H1 (cell line): Measurements from ENCODE around the gene HIVEP3. TPM values are rescaled to one million over a fixed set of nuclear protein-coding genes. Genes with fewer than 3 reads are reported as not detected.

Experiments
- CTCF ChIA-PET: fragments of 300-600 bp; sonication (Branson Sonifier 250); formaldehyde crosslinking; loops from one replicate; lab custom pipeline; 2021; ENCODE audit not compliant: partially characterized antibody; lab: Charles Lee
- POLR2A ChIA-PET: fragments of 300-600 bp; sonication (Branson Sonifier 250); formaldehyde crosslinking; loops from one replicate; lab custom pipeline; 2021; ENCODE audit warnings: inconsistent platforms; ENCODE audit not compliant: partially characterized antibody; lab: Charles Lee
- DNase-seq, 2 experiments: peaks; one replicate each; pipeline versions ENCODE4 v3.0.0 to v3.0.0-alpha.2; 2010 to 2022; ENCODE audit warnings: low spot score in 2 of 2, low read depth in 1 of 2, mixed read lengths in 1 of 2
- FAIRE-seq: peaks from 2 replicates; lab custom pipeline; 2011; peaks lifted over from hg19 to GRCh38; lab: Jason Lieb, UNC
- H2AFZ ChIP-seq: 2 replicates; pipeline ENCODE4 v1.8.1; 2012; ENCODE audit warnings: low read length, inconsistent platforms
- H2AK5ac ChIP-seq: 2 replicates; pipeline ENCODE4 v1.6.1; 2013; ENCODE audit warnings: low read depth, low read length
- H2BK120ac ChIP-seq: replicated peaks from 2 replicates; pipeline ENCODE3; 2013; ENCODE audit warnings: low read depth, low read length, inconsistent platforms
- H2BK12ac ChIP-seq: 2 replicates; pipeline ENCODE4 v1.6.1; 2013; ENCODE audit warnings: low read depth, low read length
- H2BK15ac ChIP-seq: 2 replicates; pipeline ENCODE4 v1.6.1; 2013; ENCODE audit warnings: low read length
- H2BK20ac ChIP-seq: 2 replicates; pipeline ENCODE4 v1.6.1; 2013; ENCODE audit warnings: low read length
- H2BK5ac ChIP-seq: 2 replicates; pipeline ENCODE4 v1.6.1; 2013; ENCODE audit warnings: low read depth, low read length
- H3K14ac ChIP-seq: 2 replicates; pipeline ENCODE4 v1.6.1; 2013; ENCODE audit warnings: inconsistent platforms; ENCODE audit not compliant: insufficient read length
- H3K18ac ChIP-seq: 2 replicates; pipeline ENCODE4 v1.6.1; 2013; ENCODE audit warnings: low read length; ENCODE audit errors: extremely low read depth
- H3K23ac ChIP-seq: 2 replicates; pipeline ENCODE4 v1.6.1; 2013; ENCODE audit warnings: inconsistent platforms; ENCODE audit not compliant: insufficient read length
- H3K23me2 ChIP-seq: 2 replicates; pipeline ENCODE4 v1.6.1; 2013; ENCODE audit warnings: low read depth, low read length
- H3K27ac ChIP-seq: 2 replicates; pipeline ENCODE4 v1.6.1; 2011; ENCODE audit warnings: low read depth, low read length, inconsistent platforms
- H3K27me3 ChIP-seq, 4 experiments: replicated peaks in 1 of 4; 1 replicate in 1 of 4; 2 replicates in 3 of 4; pipeline versions ENCODE4 v1.6.1 to v1.8.1; 2011 to 2013; ENCODE audit warnings: low read length in 3 of 4, mild to moderate bottlenecking in 3 of 4, inconsistent platforms in 2 of 4, mixed read lengths in 2 of 4, moderate library complexity in 1 of 4; ENCODE audit not compliant: control insufficient read depth in 3 of 4, insufficient read depth in 3 of 4; ENCODE audit errors: extremely low read depth in 1 of 4
- H3K36me3 ChIP-seq, 4 experiments: 2 replicates each; pipeline versions ENCODE4 v1.6.1 to v1.8.1; 2011 to 2013; ENCODE audit warnings: mild to moderate bottlenecking in 4 of 4, low read length in 3 of 4, moderate library complexity in 2 of 4, control low read depth in 1 of 4, inconsistent platforms in 1 of 4; ENCODE audit not compliant: insufficient read depth in 4 of 4, control insufficient read depth in 2 of 4
- H3K4ac ChIP-seq: replicated peaks from 2 replicates; pipeline ENCODE3; 2013; ENCODE audit warnings: low read length, low read depth, mixed read lengths, inconsistent platforms; ENCODE audit not compliant: insufficient read length
- H3K4me1 ChIP-seq, 4 experiments: replicated peaks in 1 of 4; 1 replicate in 1 of 4; 2 replicates in 3 of 4; pipeline versions ENCODE4 v1.6.1 to v1.8.1; 2011 to 2013; ENCODE audit warnings: low read length in 3 of 4, inconsistent platforms in 2 of 4, mixed read lengths in 1 of 4; ENCODE audit not compliant: insufficient read depth in 4 of 4, control insufficient read depth in 3 of 4
- H3K4me2 ChIP-seq, 2 experiments: 2 replicates each; pipeline versions ENCODE4 v1.6.1 to v1.8.1; 2011 to 2013; ENCODE audit warnings: low read depth in 2 of 2, low read length in 2 of 2, control low read depth in 1 of 2, inconsistent platforms in 1 of 2, mild to moderate bottlenecking in 1 of 2; ENCODE audit not compliant: insufficient read depth in 1 of 2
- H3K4me3 ChIP-seq, 4 experiments: fragments of 200-600, 300-600 bp in 1 of 4; sonication (generic), shearing (Covaris generic), sonication (Bioruptor Twin) in 1 of 4; 2 replicates each; pipeline versions ENCODE4 v1.5.1 to v1.8.1; 2011 to 2016; ENCODE audit warnings: low read length in 4 of 4, low read depth in 3 of 4, control low read depth in 2 of 4, inconsistent platforms in 2 of 4, mild to moderate bottlenecking in 2 of 4, mixed read lengths in 1 of 4, moderate library complexity in 1 of 4; ENCODE audit not compliant: insufficient read depth in 2 of 4; ENCODE audit errors: extremely low read depth in 1 of 4
- H3K56ac ChIP-seq: replicated peaks from 2 replicates; pipeline ENCODE3; 2013; ENCODE audit warnings: low read depth, mild to moderate bottlenecking, mixed read lengths, low read length, inconsistent platforms; ENCODE audit not compliant: insufficient read length
- H3K79me1 ChIP-seq: 2 replicates; pipeline ENCODE4 v1.6.1; 2013; ENCODE audit warnings: low read depth, low read length, control low read depth
- H3K79me2 ChIP-seq, 2 experiments: 2 replicates each; pipeline versions ENCODE4 v1.6.1 to v1.8.1; 2012 to 2013; ENCODE audit warnings: low read length in 2 of 2, mild to moderate bottlenecking in 2 of 2, inconsistent platforms in 1 of 2; ENCODE audit not compliant: insufficient read depth in 2 of 2, control insufficient read depth in 1 of 2
- H3K9ac ChIP-seq, 4 experiments: replicated peaks in 1 of 4; 1 replicate in 1 of 4; 2 replicates in 3 of 4; pipeline versions ENCODE4 v1.6.1 to v1.8.1; 2011 to 2013; ENCODE audit warnings: low read depth in 3 of 4, low read length in 3 of 4, control low read depth in 2 of 4, mild to moderate bottlenecking in 2 of 4, moderate library complexity in 2 of 4, inconsistent platforms in 1 of 4; ENCODE audit errors: extremely low read depth in 1 of 4
- H3K9me3 ChIP-seq, 2 experiments: 2 replicates each; pipeline versions ENCODE4 v1.6.1 to v1.8.1; 2012 to 2013; ENCODE audit warnings: mild to moderate bottlenecking in 2 of 2, moderate library complexity in 2 of 2, control low read depth in 1 of 2, inconsistent platforms in 1 of 2, low read depth in 1 of 2, low read length in 1 of 2, mixed read lengths in 1 of 2; ENCODE audit not compliant: insufficient read depth in 2 of 2
- H4K20me1 ChIP-seq, 2 experiments: replicated peaks in 1 of 2; 2 replicates each; pipeline versions ENCODE3 to v1.8.1; 2011 to 2013; ENCODE audit warnings: inconsistent platforms in 2 of 2, low read length in 2 of 2, mild to moderate bottlenecking in 1 of 2; ENCODE audit not compliant: insufficient read depth in 2 of 2, control insufficient read depth in 1 of 2
- H4K5ac ChIP-seq: 2 replicates; pipeline ENCODE4 v1.6.1; 2013; ENCODE audit warnings: low read length, low read depth, mixed read lengths, inconsistent platforms; ENCODE audit not compliant: insufficient read length
- H4K8ac ChIP-seq: 2 replicates; pipeline ENCODE4 v1.8.0; 2013; ENCODE audit warnings: mild to moderate bottlenecking, moderate library complexity, low read length, inconsistent platforms; ENCODE audit not compliant: insufficient read depth; ENCODE audit errors: extremely low read depth
- H4K91ac ChIP-seq: replicated peaks from 2 replicates; pipeline ENCODE3; 2013; ENCODE audit warnings: low read length, mixed read lengths, inconsistent platforms; ENCODE audit not compliant: insufficient read length
- ASH2L ChIP-seq: fragments of 200-600, 300-600 bp; sonication (generic); IDR thresholded peaks from one replicate; pipeline ENCODE4 v1.7.1; 2017; ENCODE audit warnings: low read length
- BRCA1 ChIP-seq: IDR thresholded peaks from 2 replicates; pipeline ENCODE4 v1.6.1; 2012; ENCODE audit warnings: low read depth, low read length, improper control_type of control experiment
- EP300 ChIP-seq, 2 experiments: IDR thresholded peaks; 1 replicate in 1 of 2; 2 replicates in 1 of 2; pipeline ENCODE4 v1.6.1; 2011 to 2012; ENCODE audit warnings: low read depth in 2 of 2, low read length in 2 of 2, mild to moderate bottlenecking in 2 of 2, borderline replicate concordance in 1 of 2, inconsistent platforms in 1 of 2, moderate library complexity in 1 of 2
- HDAC6 ChIP-seq: IDR thresholded peaks from one replicate; pipeline ENCODE4 v1.7.1; 2012; ENCODE audit warnings: low read depth, mild to moderate bottlenecking, inconsistent platforms, low read length, moderate library complexity
- RAD21 ChIP-seq, 2 experiments: IDR thresholded peaks in 1 of 2; conservative IDR thresholded peaks in 1 of 2; 2 replicates each; pipeline ENCODE4 v1.6.1; 2011; ENCODE audit warnings: low read depth in 2 of 2, low read length in 2 of 2, improper control_type of control experiment in 1 of 2, inconsistent platforms in 1 of 2, mild to moderate bottlenecking in 1 of 2, moderate library complexity in 1 of 2
- RXRA ChIP-seq: IDR thresholded peaks from 2 replicates; pipeline ENCODE4 v1.6.1; 2011; ENCODE audit warnings: low read depth, mild to moderate bottlenecking, low read length, moderate library complexity; ENCODE audit not compliant: insufficient read depth
- SIN3A ChIP-seq, 2 experiments: IDR thresholded peaks in 1 of 2; conservative IDR thresholded peaks in 1 of 2; 2 replicates each; pipeline ENCODE4 v1.6.1; 2011 to 2012; ENCODE audit warnings: low read length in 2 of 2, improper control_type of control experiment in 1 of 2, low read depth in 1 of 2, mild to moderate bottlenecking in 1 of 2
- WGBS, 2 experiments: shearing (Covaris generic) in 1 of 2; methylation state at CpG; one replicate each; pipeline versions ENCODE4 v1.1.6 to v1.1.7; 2013 to 2015; ENCODE audit warnings: low lambda C conversion rate in 2 of 2, mixed read lengths in 2 of 2, inconsistent platforms in 1 of 2, low coverage in 1 of 2, missing lambda C conversion rate in 1 of 2; ENCODE audit not compliant: insufficient replicate concordance in 2 of 2, insufficient coverage in 1 of 2, insufficient read length in 1 of 2; ENCODE audit errors: extremely low coverage in 1 of 2, missing lambda C conversion rate in 1 of 2; 5-methylcytosine and 5-hydroxymethylcytosine counted together
- polyA plus RNA-seq, 7 experiments: library from polyadenylated mRNA; depleted of rRNA in 3 of 7; stranded (reverse) in 5 of 7; unstranded in 2 of 7; fragments of >200 nt in 5 of 7; fragments of 200-250 nt in 2 of 7; gene quantifications; 1 replicate in 5 of 7; 2 replicates in 1 of 7; 4 replicates in 1 of 7; pipeline versions ENCODE4 v1.2.1 to v1.2.3, GENCODE V29; 2011 to 2013; ENCODE audit warnings: missing spikeins in 2 of 7, mixed read lengths in 2 of 7
- total RNA-seq: library from RNA; stranded (reverse); fragmentation: NEBNext Ultra II Directional; extraction: Animal tissue kit (Norgen Biotek cat#: 25700); gene quantifications from 2 replicates; pipeline ENCODE4 v1.2.1, GENCODE V29; 2021
- TF ChIP-seq, protein P1 (sequence below), 3 experiments: IDR thresholded peaks; 1 replicate in 2 of 3; 2 replicates in 1 of 3; pipeline versions ENCODE4 v1.5.1 to v1.6.1; 2011; ENCODE audit warnings: low read length in 3 of 3, mild to moderate bottlenecking in 3 of 3, inconsistent platforms in 2 of 3, low read depth in 1 of 3, moderate library complexity in 1 of 3; ENCODE audit not compliant: insufficient read depth in 1 of 3; ENCODE audit errors: control extremely low read depth in 1 of 3

The HIVEP3 gene
- total and polyA plus RNA-seq, 2 of the 8 experiments (the other 6 are each of a cell fraction or from before 2014, with no cell fraction given) = 0.24 to 0.69 TPM

DNA sequence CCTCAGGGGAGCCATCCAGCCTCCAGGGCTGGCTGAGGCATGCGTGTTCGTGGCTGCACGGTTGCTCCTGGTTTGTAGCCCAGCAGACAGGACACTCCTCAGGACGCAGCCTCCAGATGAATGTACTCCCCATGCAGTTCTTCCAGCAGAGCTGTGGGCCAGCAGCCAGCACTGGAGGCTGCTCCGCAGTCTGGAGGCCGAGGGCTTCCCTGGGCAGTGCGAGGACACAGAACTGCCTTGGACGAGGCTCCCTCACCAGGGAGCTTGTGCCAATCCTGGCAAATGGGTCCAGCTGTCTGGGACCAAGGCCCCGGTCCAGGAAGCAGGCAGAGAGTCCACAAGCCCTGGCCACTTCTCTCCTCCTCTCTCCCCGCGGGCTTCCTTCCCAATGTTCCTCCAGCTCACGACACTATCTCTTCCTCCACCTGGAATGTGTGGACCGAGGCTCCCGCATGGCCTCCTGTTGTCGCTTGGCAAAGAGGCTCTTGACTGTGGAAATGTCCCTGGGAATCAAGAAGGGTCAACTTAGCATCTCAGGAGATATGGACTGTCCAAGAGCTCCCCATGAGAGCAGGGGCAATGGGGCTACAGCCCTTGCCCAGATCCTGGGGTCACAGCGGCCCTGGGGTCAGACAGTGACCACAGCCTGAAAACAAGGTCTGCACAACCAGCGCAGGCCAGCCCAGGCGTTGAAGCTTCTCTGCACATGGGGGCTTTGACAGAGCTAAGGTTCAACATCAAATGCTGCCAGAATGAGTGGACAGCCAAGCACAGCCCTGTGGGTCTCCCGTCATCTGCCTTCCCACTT is 439.5 kb downstream of the HIVEP3 start:
- peaks cover 0 to 8% (median 5%) of the 10 kb centered on the region in 4 experiments; a peak in 2 of 7 replicates for H3K4me1 ChIP-seq
- ChIA-PET CTCF (interaction anchor here (0.9 to 12.5 kb wide), 12 partner anchors 9 to 212 kb away, joined by 3 to 141 read pairs (median 6); no protein-coding TSS in a partner anchor), POLR2A (interaction anchor here (1.3 kb wide), 1 partner anchor 17 kb away, joined by 3 read pairs; no protein-coding TSS in a partner anchor)
- H3K23ac ChIP-seq = no peak overlapping the region
- 0 out of 2 replicates have a peak overlapping the region, but pooled peaks have one; percentile 61 for H2BK20ac ChIP-seq
- H3K9ac ChIP-seq = no peak overlapping the region
- no peak overlapping the region for H2BK120ac ChIP-seq
- H2BK15ac ChIP-seq = peak overlapping the region; percentile 40; the same call in 1 of the 2 replicates
- no peak overlapping the region for H2AK5ac ChIP-seq
- H4K91ac ChIP-seq = no peak overlapping the region
- FAIRE-seq (no peak), DNase-seq (no peak)
- no peak overlapping the region for H3K4ac ChIP-seq
- H3K27ac ChIP-seq = no peak overlapping the region
- no peak overlapping the region for H3K14ac ChIP-seq
- no peaks in the 10 kb centered on the region for H4K20me1 ChIP-seq
- H3K79me1 ChIP-seq = no peaks in the 10 kb centered on the region
- no peak overlapping the region for H2BK5ac ChIP-seq
- no peaks in the 10 kb centered on the region for H3K9me3 ChIP-seq
- no peak overlapping the region for H3K56ac ChIP-seq
- H3K27me3 ChIP-seq = no peaks in the 10 kb centered on the region; a peak in 1 of 7 replicates
- H3K4me2 ChIP-seq = no peak overlapping the region
- no peaks in the 10 kb centered on the region for H3K79me2 ChIP-seq
- H3K4me3 ChIP-seq = no peak overlapping the region
- no peak overlapping the region for H4K5ac ChIP-seq
- H3K18ac ChIP-seq = no peak overlapping the region
- peak overlapping the region; percentile 28; the same call in 1 of the 2 replicates for H4K8ac ChIP-seq
- H3K23me2 ChIP-seq = no peaks in the 10 kb centered on the region
- H3K36me3 ChIP-seq = no peaks in the 10 kb centered on the region
- no peak overlapping the region for H2AFZ ChIP-seq
- WGBS, 2 experiments = 91% methylated on average over 19 of the region's 19 CpGs; no CpG with 5 or more reads in 1 of the 2 experiments
- no peak overlapping the region for H2BK12ac ChIP-seq
- TF ChIP-seq, protein P1, sequence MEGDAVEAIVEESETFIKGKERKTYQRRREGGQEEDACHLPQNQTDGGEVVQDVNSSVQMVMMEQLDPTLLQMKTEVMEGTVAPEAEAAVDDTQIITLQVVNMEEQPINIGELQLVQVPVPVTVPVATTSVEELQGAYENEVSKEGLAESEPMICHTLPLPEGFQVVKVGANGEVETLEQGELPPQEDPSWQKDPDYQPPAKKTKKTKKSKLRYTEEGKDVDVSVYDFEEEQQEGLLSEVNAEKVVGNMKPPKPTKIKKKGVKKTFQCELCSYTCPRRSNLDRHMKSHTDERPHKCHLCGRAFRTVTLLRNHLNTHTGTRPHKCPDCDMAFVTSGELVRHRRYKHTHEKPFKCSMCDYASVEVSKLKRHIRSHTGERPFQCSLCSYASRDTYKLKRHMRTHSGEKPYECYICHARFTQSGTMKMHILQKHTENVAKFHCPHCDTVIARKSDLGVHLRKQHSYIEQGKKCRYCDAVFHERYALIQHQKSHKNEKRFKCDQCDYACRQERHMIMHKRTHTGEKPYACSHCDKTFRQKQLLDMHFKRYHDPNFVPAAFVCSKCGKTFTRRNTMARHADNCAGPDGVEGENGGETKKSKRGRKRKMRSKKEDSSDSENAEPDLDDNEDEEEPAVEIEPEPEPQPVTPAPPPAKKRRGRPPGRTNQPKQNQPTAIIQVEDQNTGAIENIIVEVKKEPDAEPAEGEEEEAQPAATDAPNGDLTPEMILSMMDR (IDR thresholded peaks at IDR 0.05; ENCODE audit: control extremely low read depth in 1 of 3, insufficient read depth in 1 of 3, low read depth in 1 of 3, low read length in 3 of 3) = no peak
- TF ChIP-seq BRCA1 = no peak
- TF ChIP-seq EP300 (IDR thresholded peaks at IDR 0.05; ENCODE audit: borderline replicate concordance in 1 of 2, low read depth in 2 of 2, low read length in 2 of 2) = no peak
- TF ChIP-seq HDAC6 = no peak
- TF ChIP-seq RAD21 (IDR thresholded peaks at IDR 0.05 in 1 of 2, conservative IDR thresholded peaks at IDR 0.05 in 1 of 2; ENCODE audit: low read depth in 2 of 2, low read length in 2 of 2) = no peak
- TF ChIP-seq SIN3A (conservative IDR thresholded peaks at IDR 0.05 in 1 of 2, IDR thresholded peaks at IDR 0.05 in 1 of 2; ENCODE audit: low read depth in 1 of 2, low read length in 2 of 2) = no peak
- no peak for TF ChIP-seq RXRA
- TF ChIP-seq ASH2L = no peak
